Subcutaneous adipose tissue (tissue), 4 donors: ENCODE results near the gene OR11H7. TPM values are rescaled to one million over a fixed set of nuclear protein-coding genes. Genes with fewer than 3 reads are reported as not detected.

Experiments
- CTCF ChIP-seq: fragments of 450-650 bp; IDR thresholded peaks from one replicate; pipeline ENCODE4 v1.5.1; 2016; ENCODE audit warnings: low read depth, mild to moderate bottlenecking, control low read depth, antibody characterized with exemption, moderate library complexity
- total RNA-seq, 4 donors: library from RNA; depleted of rRNA; stranded (reverse); fragments of >200 nt; gene quantifications; one replicate each; pipeline ENCODE4 v1.1.0, GENCODE V29; 2016

OR11H7 gene
- total RNA-seq, 4 donors from 2014 or later: not detected

DNA sequence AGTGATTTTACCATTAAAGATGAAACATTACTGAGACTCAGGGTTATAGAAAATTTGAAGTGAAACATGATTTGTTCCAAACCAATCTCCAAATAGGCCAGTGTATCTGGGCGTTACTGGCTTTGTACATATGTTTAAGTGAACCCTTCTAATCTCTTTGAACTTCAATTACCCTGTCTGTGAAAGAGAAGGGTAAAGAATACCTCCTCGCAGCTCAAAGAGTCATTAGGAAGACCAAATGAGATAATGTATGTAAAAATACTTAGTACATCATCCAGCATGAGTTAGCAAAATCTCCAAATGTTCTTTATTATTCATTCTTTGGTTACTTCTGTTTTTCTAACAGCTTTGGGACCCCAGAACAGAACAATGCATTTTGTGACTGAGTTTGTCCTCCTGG lies 5.4 kb upstream of the OR11H7 start, which contains the start of gene OR11H6:
Gene OR11H6, plus strand, starts transcription at position 301 of the 400 bp plus-strand sequence. Its CDS starts 0 bp downstream, at position 301.
- TF ChIP-seq CTCF: no peak

GRCh38 chr14:20247646-20248246 lies 19.0 kb downstream of the OR11H7 start:
- no peak for TF ChIP-seq CTCF

GRCh38 chr14:20262642-20263128 lies 33.9 kb downstream of the OR11H7 start:
- TF ChIP-seq CTCF: no peak

- no peak for TF ChIP-seq CTCF
Observed at GRCh38 chr14:20274062-20274461, 45.3 kb downstream of the OR11H7 start.

- TF ChIP-seq CTCF: no peak
Observed at GRCh38 chr14:20277409-20277808, 48.6 kb downstream of the OR11H7 start.

DNA sequence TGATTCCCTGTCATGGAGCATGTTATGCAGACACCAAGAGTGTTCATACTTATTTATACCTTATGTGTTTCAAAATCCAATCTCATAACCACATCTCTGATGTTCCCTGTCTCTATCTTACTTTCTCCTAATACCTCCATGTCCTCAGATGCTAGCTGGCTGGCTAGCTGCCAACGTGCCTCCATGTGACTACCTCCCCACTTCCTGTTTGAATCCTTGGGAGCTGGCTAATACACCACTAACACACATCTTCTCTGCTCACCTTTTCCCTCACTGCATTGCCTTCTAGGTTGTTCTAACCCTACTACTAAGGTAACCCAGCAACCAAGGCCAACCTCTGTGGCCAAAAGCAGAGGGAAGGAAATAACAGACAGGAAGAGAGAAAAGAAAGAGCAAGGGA lies 49.6 kb downstream of the OR11H7 start:
- TF ChIP-seq CTCF: no peak

Other genes with a start within 250 kb of the OR11H7 start
- not detected for gene OR4Q2, start 226.8 kb upstream of the OR11H7 start, total RNA-seq
- not detected for gene OR4K14, start 209.7 kb upstream of the OR11H7 start, total RNA-seq
- gene OR4K13, start 192.9 kb upstream of the OR11H7 start, total RNA-seq: not detected
- gene OR4L1, start 168.9 kb upstream of the OR11H7 start, total RNA-seq: not detected
- gene OR4K17, start 118.2 kb upstream of the OR11H7 start, total RNA-seq: not detected
- not detected for gene OR4N5, start 90.2 kb upstream of the OR11H7 start, total RNA-seq
- not detected for gene OR11G2, start 38.1 kb upstream of the OR11H7 start, total RNA-seq
- gene OR11H6, start 5.3 kb upstream of the OR11H7 start, total RNA-seq: not detected
- not detected for gene OR11H4, start 10.3 kb downstream of the OR11H7 start, total RNA-seq
- gene TTC5, start 77.0 kb downstream of the OR11H7 start, total RNA-seq: 10 to 100 TPM in 3 of 4 donors, 1 to 10 TPM in 1; 9.2 to 11.7 (median 10.8) TPM
- 10 to 100 TPM; 29.8 to 53.9 (median 43.1) TPM for gene CCNB1IP1, start 104.3 kb downstream of the OR11H7 start, total RNA-seq
- 10 to 100 TPM in 3 of 4 donors, 1 to 10 TPM in 1; 9.2 to 20.3 (median 15.4) TPM for gene PARP2, start 114.7 kb downstream of the OR11H7 start, total RNA-seq
- gene TEP1, start 184.5 kb downstream of the OR11H7 start, total RNA-seq: 10 to 100 TPM; 24.8 to 34.5 (median 28.2) TPM
- gene KLHL33, start 207.2 kb downstream of the OR11H7 start, total RNA-seq: 1 to 10 TPM in 2 of 4 donors, under 1 TPM in 2; 0.16 to 3.4 (median 0.81) TPM
- gene OSGEP, start 225.8 kb downstream of the OR11H7 start, total RNA-seq: 10 to 100 TPM; 29.5 to 64.6 (median 41.6) TPM
- 100 to 1,000 TPM; 108 to 172 (median 137) TPM for gene APEX1, start 226.2 kb downstream of the OR11H7 start, total RNA-seq
- gene PIP4P1, start 232.5 kb downstream of the OR11H7 start, total RNA-seq: 10 to 100 TPM; 15.8 to 32.0 (median 25.9) TPM
- gene PNP, start 240.4 kb downstream of the OR11H7 start, total RNA-seq: 10 to 100 TPM; 17.5 to 47.3 (median 35.7) TPM